H9 (cell line): ENCODE measurements around the gene UCK1. TPM values are rescaled to one million over a fixed set of nuclear protein-coding genes. Genes with fewer than 3 reads are reported as not detected.

Experiments
- DNase-seq: peaks from one replicate; pipeline ENCODE4 v3.0.0-alpha.2; 2017
- H2AFZ ChIP-seq: one replicate; pipeline ENCODE4 v1.6.1; 2013; ENCODE audit warnings: mild to moderate bottlenecking, low read length, control low read depth, moderate library complexity
- H2AK5ac ChIP-seq: 2 replicates; pipeline ENCODE4 v1.6.1; 2013; ENCODE audit warnings: low read length, control low read depth, mixed read lengths; ENCODE audit not compliant: insufficient read length
- H2BK120ac ChIP-seq: one replicate; pipeline ENCODE4 v1.6.1; 2013; ENCODE audit warnings: low read depth, mild to moderate bottlenecking, low read length, control low read depth, inconsistent platforms; ENCODE audit not compliant: poor library complexity, severe bottlenecking
- H2BK12ac ChIP-seq: 2 replicates; pipeline ENCODE4 v1.6.1; 2013; ENCODE audit warnings: low read length, control low read depth, mixed read lengths, low read depth; ENCODE audit not compliant: insufficient read length
- H2BK15ac ChIP-seq: 2 replicates; pipeline ENCODE4 v1.6.1; 2013; ENCODE audit warnings: low read depth, low read length, control low read depth
- H2BK20ac ChIP-seq: one replicate; pipeline ENCODE4 v1.6.1; 2013; ENCODE audit warnings: low read depth, mild to moderate bottlenecking, low read length, control low read depth, inconsistent platforms; ENCODE audit not compliant: poor library complexity, severe bottlenecking
- H2BK5ac ChIP-seq: 2 replicates; pipeline ENCODE4 v1.6.1; 2013; ENCODE audit warnings: low read length, control low read depth, mixed read lengths; ENCODE audit not compliant: insufficient read length
- H3K14ac ChIP-seq: 2 replicates; pipeline ENCODE4 v1.6.1; 2013; ENCODE audit warnings: low read length, control low read depth; ENCODE audit not compliant: insufficient read depth
- H3K18ac ChIP-seq: 2 replicates; pipeline ENCODE4 v1.6.1; 2013; ENCODE audit warnings: low read depth, mild to moderate bottlenecking, mixed read lengths, low read length, control low read depth; ENCODE audit not compliant: insufficient read length
- H3K23ac ChIP-seq: 2 replicates; pipeline ENCODE4 v1.6.1; 2013; ENCODE audit warnings: low read length, control low read depth, mixed read lengths, low read depth; ENCODE audit not compliant: insufficient read length
- H3K23me2 ChIP-seq: 2 replicates; pipeline ENCODE4 v1.6.1; 2013; ENCODE audit warnings: low read depth, mild to moderate bottlenecking, mixed read lengths, low read length, control low read depth; ENCODE audit not compliant: insufficient read length, poor library complexity, severe bottlenecking
- H3K27ac ChIP-seq: 2 replicates; pipeline ENCODE4 v1.5.1; 2013; ENCODE audit warnings: low read length, control low read depth, mixed read lengths, low read depth; ENCODE audit not compliant: insufficient read length
- H3K27me3 ChIP-seq: 2 replicates; pipeline ENCODE4 v1.6.1; 2013; ENCODE audit warnings: low read length, control low read depth, inconsistent platforms; ENCODE audit not compliant: insufficient read depth
- H3K4ac ChIP-seq: 2 replicates; pipeline ENCODE4 v1.6.1; 2013; ENCODE audit warnings: low read depth, mild to moderate bottlenecking, control low read depth, inconsistent platforms, low read length, moderate library complexity
- H3K4me1 ChIP-seq: 2 replicates; pipeline ENCODE4 v1.6.1; 2013; ENCODE audit warnings: low read length, control low read depth, inconsistent platforms; ENCODE audit not compliant: insufficient read depth
- H3K4me2 ChIP-seq: 2 replicates; pipeline ENCODE4 v1.6.1; 2013; ENCODE audit warnings: low read length, control low read depth, mixed read lengths; ENCODE audit not compliant: insufficient read length, insufficient read depth
- H3K56ac ChIP-seq: 2 replicates; pipeline ENCODE4 v1.6.1; 2013; ENCODE audit warnings: low read depth, mild to moderate bottlenecking, mixed read lengths, low read length, control low read depth; ENCODE audit not compliant: insufficient read length
- H3K79me1 ChIP-seq: 2 replicates; pipeline ENCODE4 v1.6.1; 2013; ENCODE audit warnings: low read depth, mild to moderate bottlenecking, moderate library complexity, low read length, control low read depth, inconsistent platforms; ENCODE audit not compliant: insufficient read depth, poor library complexity, severe bottlenecking
- H3K79me2 ChIP-seq: 2 replicates; pipeline ENCODE4 v1.6.1; 2013; ENCODE audit warnings: low read length, control low read depth, inconsistent platforms; ENCODE audit not compliant: insufficient read depth
- H3K9ac ChIP-seq: 2 replicates; pipeline ENCODE4 v1.6.1; 2013; ENCODE audit warnings: low read length, control low read depth, mixed read lengths; ENCODE audit not compliant: insufficient read length; ENCODE audit errors: extremely low read depth
- H3K9me3 ChIP-seq: one replicate; pipeline ENCODE4 v1.6.1; 2013; ENCODE audit warnings: low read depth, low read length, inconsistent platforms; ENCODE audit not compliant: control insufficient read depth
- H3T11ph ChIP-seq: one replicate; pipeline ENCODE4 v1.6.1; 2013; ENCODE audit warnings: mild to moderate bottlenecking, low read length, control low read depth, inconsistent platforms
- H4K20me1 ChIP-seq: one replicate; pipeline ENCODE4 v1.6.1; 2013; ENCODE audit not compliant: control insufficient read depth, insufficient read length, insufficient read depth
- H4K5ac ChIP-seq: 2 replicates; pipeline ENCODE4 v1.6.1; 2013; ENCODE audit warnings: low read depth, mild to moderate bottlenecking, mixed read lengths, low read length, control low read depth; ENCODE audit not compliant: insufficient read length
- H4K8ac ChIP-seq: replicated peaks from 2 replicates; pipeline ENCODE4 v1.6.1; 2013; ENCODE audit warnings: low read length, control low read depth, mixed read lengths, low read depth; ENCODE audit not compliant: insufficient read length
- H4K91ac ChIP-seq: 2 replicates; pipeline ENCODE4 v1.6.1; 2013; ENCODE audit warnings: low read depth, mild to moderate bottlenecking, moderate library complexity, mixed read lengths, low read length, control low read depth; ENCODE audit not compliant: insufficient read length
- H3K27ac Mint-ChIP-seq, 3 experiments: 2 replicates in 2 of 3; 3 replicates in 1 of 3; pipeline ENCODE4 v1.8.0; 2020 to 2021; ENCODE audit warnings: mixed read lengths in 3 of 3, mild to moderate bottlenecking in 1 of 3, moderate library complexity in 1 of 3
- H3K27me3 Mint-ChIP-seq: 2 replicates; pipeline ENCODE4 v1.8.0; 2021; ENCODE audit warnings: low read depth, mild to moderate bottlenecking, moderate library complexity, mixed read lengths
- H3K36me3 Mint-ChIP-seq, 3 experiments: 2 replicates in 2 of 3; 3 replicates in 1 of 3; pipeline ENCODE4 v1.8.0; 2020 to 2021; ENCODE audit warnings: low read depth in 3 of 3, mixed read lengths in 3 of 3; ENCODE audit not compliant: insufficient read depth in 1 of 3
- H3K4me1 Mint-ChIP-seq, 2 experiments: 2 replicates each; pipeline ENCODE4 v1.8.0; 2020; ENCODE audit warnings: mixed read lengths in 2 of 2
- H3K4me3 Mint-ChIP-seq, 2 experiments: 2 replicates in 1 of 2; 3 replicates in 1 of 2; pipeline ENCODE4 v1.8.0; 2020 to 2021; ENCODE audit warnings: mild to moderate bottlenecking in 2 of 2, mixed read lengths in 2 of 2, moderate library complexity in 1 of 2
- H3K9me3 Mint-ChIP-seq, 2 experiments: 2 replicates in 1 of 2; 3 replicates in 1 of 2; pipeline ENCODE4 v1.8.0; 2020; ENCODE audit warnings: mild to moderate bottlenecking in 2 of 2, mixed read lengths in 2 of 2, moderate library complexity in 1 of 2
- WGBS: extraction: QIAGEN DNeasy Blood & Tissue Kit; methylation state at CpG from one replicate; pipeline ENCODE4 v1.1.7; 2013; ENCODE audit warnings: missing lambda C conversion rate, low lambda C conversion rate, mixed read lengths; ENCODE audit not compliant: insufficient read length; ENCODE audit errors: extremely low coverage; 5-methylcytosine and 5-hydroxymethylcytosine counted together
- total RNA-seq: library from RNA; stranded (reverse); gene quantifications from 2 replicates; pipeline ENCODE4 v1.2.1, GENCODE V29; 2021
- TF ChIP-seq, protein P1 (sequence below): fragments of 200-600 bp; sonication (generic); conservative IDR thresholded peaks from 3 replicates; pipeline ENCODE4 v1.8.0; 2021; ENCODE audit warnings: antibody characterized with exemption, mild to moderate bottlenecking

Gene UCK1
- total RNA-seq, 1 experiment from 2014 or later = 54.2 TPM

DNA sequence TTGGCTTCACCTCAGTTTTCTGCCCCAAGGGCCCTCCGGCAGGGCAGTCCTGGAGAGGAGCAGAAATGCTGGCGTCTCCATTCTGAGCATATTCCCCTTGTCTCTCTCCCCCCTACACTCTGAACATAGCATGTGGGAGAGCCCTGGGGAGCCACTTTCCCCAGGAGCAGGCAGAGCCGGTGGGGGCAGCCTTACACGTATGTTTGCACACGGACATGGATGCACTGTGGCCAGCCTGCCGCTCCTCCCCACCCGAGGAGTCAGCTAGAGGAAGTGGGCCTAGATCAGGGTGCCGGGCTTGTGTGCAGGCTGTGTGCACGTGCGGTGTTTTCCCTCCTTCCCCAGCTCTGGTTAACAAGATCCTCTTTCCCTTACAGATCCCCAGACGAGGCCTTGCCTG is 53.7 kb downstream of the UCK1 start:
- Histone ChIP-seq H2BK20ac (no peak overlapping the region), H2BK12ac (no peak overlapping the region), H3K4me1 (no peaks in the 10 kb centered on the region), H3K4ac (no peak overlapping the region), H3K9ac (no peak overlapping the region), H3K18ac (no peak overlapping the region), H3K9me3 (no peaks in the 10 kb centered on the region), H4K91ac (no peak overlapping the region), H3K79me2 (no peaks in the 10 kb centered on the region), H3K27ac (no peak overlapping the region), H2AK5ac (no peak overlapping the region), H4K20me1 (no peaks in the 10 kb centered on the region), H4K8ac (no peak overlapping the region), H2BK120ac (no peak overlapping the region), H3K4me2 (no peak overlapping the region), H2BK5ac (no peak overlapping the region), H3K79me1 (no peaks in the 10 kb centered on the region), H3K56ac (no peak overlapping the region), H3K23ac (no peak overlapping the region), H3K27me3 (no peaks in the 10 kb centered on the region), H3K14ac (no peak overlapping the region), H3T11ph (no peak overlapping the region), H4K5ac (no peak overlapping the region), H2BK15ac (no peak overlapping the region), H2AFZ (no peak overlapping the region), H3K23me2 (no peaks in the 10 kb centered on the region)
- TF ChIP-seq, protein P1, sequence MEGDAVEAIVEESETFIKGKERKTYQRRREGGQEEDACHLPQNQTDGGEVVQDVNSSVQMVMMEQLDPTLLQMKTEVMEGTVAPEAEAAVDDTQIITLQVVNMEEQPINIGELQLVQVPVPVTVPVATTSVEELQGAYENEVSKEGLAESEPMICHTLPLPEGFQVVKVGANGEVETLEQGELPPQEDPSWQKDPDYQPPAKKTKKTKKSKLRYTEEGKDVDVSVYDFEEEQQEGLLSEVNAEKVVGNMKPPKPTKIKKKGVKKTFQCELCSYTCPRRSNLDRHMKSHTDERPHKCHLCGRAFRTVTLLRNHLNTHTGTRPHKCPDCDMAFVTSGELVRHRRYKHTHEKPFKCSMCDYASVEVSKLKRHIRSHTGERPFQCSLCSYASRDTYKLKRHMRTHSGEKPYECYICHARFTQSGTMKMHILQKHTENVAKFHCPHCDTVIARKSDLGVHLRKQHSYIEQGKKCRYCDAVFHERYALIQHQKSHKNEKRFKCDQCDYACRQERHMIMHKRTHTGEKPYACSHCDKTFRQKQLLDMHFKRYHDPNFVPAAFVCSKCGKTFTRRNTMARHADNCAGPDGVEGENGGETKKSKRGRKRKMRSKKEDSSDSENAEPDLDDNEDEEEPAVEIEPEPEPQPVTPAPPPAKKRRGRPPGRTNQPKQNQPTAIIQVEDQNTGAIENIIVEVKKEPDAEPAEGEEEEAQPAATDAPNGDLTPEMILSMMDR = no peak
- Mint-ChIP-seq H3K27me3 (peaks cover 2% of the 10 kb centered on the region; the same call in 1 of the 2 replicates), H3K36me3 (peaks cover 64 to 95% (median 93%) of the 10 kb centered on the region in 3 experiments), H3K4me1 (peaks cover 0 to 3% of the 10 kb centered on the region in 2 experiments; a peak in 1 of 4 replicates), H3K4me3 (no peak overlapping the region), H3K9me3 (no peaks in the 10 kb centered on the region), H3K27ac (peak overlapping the region in 2 of 3 experiments; percentile 39 to 84; a peak in 3 of 7 replicates)
- no CpG with 5 or more reads among the region's 11 CpGs for WGBS
- no peak for DNase-seq
